Esophagus squamous epithelium (tissue), 4 donors: ENCODE results near the gene TRPC5OS.

Experiments used
- POLR2A ChIP-seq, 4 donors: fragments of 450-650 bp; IDR thresholded peaks; one replicate each; pipeline ENCODE4 v1.6.1; 2017; ENCODE audit warnings: antibody characterized with exemption in 4 of 4, mild to moderate bottlenecking in 4 of 4, moderate library complexity in 3 of 4
- TF ChIP-seq, protein P1 (sequence below), 6 experiments: fragments of 450-650 bp in 4 of 6; fragments of 200-600 bp in 2 of 6; sonication (generic) in 2 of 6; IDR thresholded peaks; one replicate each; pipeline ENCODE4 v1.5.1; 2016 to 2019; ENCODE audit warnings: antibody characterized with exemption in 6 of 6, mild to moderate bottlenecking in 4 of 6, moderate library complexity in 4 of 6

DNA sequence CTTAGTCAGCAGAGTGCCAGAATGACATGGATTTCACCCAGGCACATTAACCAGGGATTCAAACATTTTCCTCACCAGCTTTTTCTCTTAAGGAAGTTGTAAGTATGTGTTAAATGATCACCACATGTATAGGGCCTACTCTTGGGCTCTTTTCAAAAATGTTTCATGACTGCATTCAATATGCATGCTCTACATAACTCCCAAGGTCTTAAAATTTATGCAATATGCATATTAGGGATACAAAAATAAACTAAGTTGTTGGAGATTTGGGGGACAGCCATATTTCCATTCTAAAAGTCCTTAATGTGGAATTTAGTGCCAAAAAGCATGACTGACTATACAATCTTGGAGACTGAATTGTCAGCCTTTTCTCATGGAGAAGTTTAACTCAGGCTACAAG lies 25.0 kb upstream of the TRPC5OS start:
- TF ChIP-seq, protein P1, sequence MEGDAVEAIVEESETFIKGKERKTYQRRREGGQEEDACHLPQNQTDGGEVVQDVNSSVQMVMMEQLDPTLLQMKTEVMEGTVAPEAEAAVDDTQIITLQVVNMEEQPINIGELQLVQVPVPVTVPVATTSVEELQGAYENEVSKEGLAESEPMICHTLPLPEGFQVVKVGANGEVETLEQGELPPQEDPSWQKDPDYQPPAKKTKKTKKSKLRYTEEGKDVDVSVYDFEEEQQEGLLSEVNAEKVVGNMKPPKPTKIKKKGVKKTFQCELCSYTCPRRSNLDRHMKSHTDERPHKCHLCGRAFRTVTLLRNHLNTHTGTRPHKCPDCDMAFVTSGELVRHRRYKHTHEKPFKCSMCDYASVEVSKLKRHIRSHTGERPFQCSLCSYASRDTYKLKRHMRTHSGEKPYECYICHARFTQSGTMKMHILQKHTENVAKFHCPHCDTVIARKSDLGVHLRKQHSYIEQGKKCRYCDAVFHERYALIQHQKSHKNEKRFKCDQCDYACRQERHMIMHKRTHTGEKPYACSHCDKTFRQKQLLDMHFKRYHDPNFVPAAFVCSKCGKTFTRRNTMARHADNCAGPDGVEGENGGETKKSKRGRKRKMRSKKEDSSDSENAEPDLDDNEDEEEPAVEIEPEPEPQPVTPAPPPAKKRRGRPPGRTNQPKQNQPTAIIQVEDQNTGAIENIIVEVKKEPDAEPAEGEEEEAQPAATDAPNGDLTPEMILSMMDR (IDR thresholded peaks at IDR 0.05), result no peak
- TF ChIP-seq POLR2A (IDR thresholded peaks at IDR 0.05), result no peak
